HCT116 (cell line): ENCODE results near the gene HCAR1.
A peak's percentile ranks its signal among the peaks of the same experiment; 100 is the strongest.

ENCODE experiments used
- EZH2 ChIP-seq: fragments of 200-600 bp; sonication (generic); IDR thresholded peaks from 2 replicates; pipeline ENCODE4 v1.6.1; 2017; ENCODE audit warnings: antibody characterized with exemption, mixed run types
- POLR2A ChIP-seq: IDR thresholded peaks from 2 replicates; pipeline ENCODE4 v1.7.0; 2011; ENCODE audit warnings: borderline replicate concordance; ENCODE audit not compliant: insufficient read depth, insufficient read length; ENCODE audit errors: extremely low read depth
- POLR2AphosphoS5 ChIP-seq: IDR thresholded peaks from 2 replicates; pipeline ENCODE4 v1.6.1; 2011; ENCODE audit warnings: mild to moderate bottlenecking, low read depth, low read length, moderate library complexity
- YY1 ChIP-seq: IDR thresholded peaks from 2 replicates; pipeline ENCODE4 v1.6.1; 2011; ENCODE audit warnings: low read length, low read depth, moderate library complexity, mild to moderate bottlenecking; ENCODE audit not compliant: insufficient replicate concordance; ENCODE audit errors: extremely low read depth
- ZNF274 ChIP-seq: fragments of 200-500 bp; sonication (Bioruptor generic); IDR thresholded peaks from 2 replicates; pipeline ENCODE4 v1.6.1; 2014; ENCODE audit warnings: mild to moderate bottlenecking, low read depth, low read length, inconsistent platforms
- TF ChIP-seq, protein P1 (sequence below), 3 experiments: fragments of 200-600 bp in 1 of 3; sonication (generic) in 1 of 3; IDR thresholded peaks in 2 of 3; conservative IDR thresholded peaks in 1 of 3; 2 replicates each; pipeline ENCODE4 v1.5.1; 2012 to 2017; ENCODE audit warnings: low read depth in 2 of 3, low read length in 2 of 3, antibody characterized with exemption in 1 of 3, borderline replicate concordance in 1 of 3, control low read depth in 1 of 3, mild to moderate bottlenecking in 1 of 3, mixed read lengths in 1 of 3, mixed run types in 1 of 3, moderate library complexity in 1 of 3; ENCODE audit not compliant: insufficient read depth in 1 of 3

DNA sequence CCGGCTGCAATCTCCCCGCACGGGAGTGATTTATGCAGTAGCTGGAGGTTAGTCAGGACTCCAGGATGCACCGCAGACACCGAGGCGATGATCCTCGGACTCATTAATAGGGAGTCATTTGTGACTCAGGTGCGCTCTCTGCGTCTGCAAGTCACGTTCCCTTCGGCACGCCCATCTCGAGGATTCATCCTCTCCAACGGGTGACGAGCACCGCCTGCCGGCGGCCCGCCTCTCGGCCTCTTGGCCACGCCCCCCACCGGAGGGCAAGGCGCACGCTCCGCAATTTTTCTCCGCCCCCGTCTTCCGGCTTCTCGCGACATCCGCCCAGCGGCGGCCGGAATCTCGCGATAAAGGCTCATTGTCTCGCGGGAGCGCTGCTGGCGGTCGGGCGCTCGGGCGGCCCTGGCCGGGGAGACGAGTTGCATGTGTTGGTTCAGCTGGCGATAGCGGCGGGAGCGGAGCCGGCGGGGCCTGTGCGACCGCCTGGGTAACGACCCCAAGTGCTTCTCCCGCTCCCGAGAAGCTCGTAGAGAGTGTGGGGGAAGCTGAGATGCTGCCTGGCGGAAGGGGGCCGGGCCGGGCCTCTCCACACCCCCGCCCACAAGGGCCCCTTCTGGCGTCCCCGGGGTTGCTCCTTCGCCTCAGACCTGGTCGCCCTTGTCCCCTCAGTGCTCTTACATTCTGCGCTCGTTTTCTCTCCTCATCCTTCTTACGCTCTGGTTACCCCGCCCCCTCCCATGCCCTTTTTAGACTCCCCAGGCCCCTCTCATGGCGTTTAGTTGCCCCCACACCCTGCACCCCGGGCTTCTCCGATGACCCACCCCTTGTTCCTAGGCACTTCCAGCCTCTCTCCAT is 22.0 kb upstream of the HCAR1 start, which contains the start of gene DENR:
- TF ChIP-seq EZH2 (no peak), ZNF274 (no peak), POLR2A (peak; percentile 85), YY1 (peak; percentile 78), POLR2AphosphoS5 (peak; percentile 96)
- TF ChIP-seq, protein P1, sequence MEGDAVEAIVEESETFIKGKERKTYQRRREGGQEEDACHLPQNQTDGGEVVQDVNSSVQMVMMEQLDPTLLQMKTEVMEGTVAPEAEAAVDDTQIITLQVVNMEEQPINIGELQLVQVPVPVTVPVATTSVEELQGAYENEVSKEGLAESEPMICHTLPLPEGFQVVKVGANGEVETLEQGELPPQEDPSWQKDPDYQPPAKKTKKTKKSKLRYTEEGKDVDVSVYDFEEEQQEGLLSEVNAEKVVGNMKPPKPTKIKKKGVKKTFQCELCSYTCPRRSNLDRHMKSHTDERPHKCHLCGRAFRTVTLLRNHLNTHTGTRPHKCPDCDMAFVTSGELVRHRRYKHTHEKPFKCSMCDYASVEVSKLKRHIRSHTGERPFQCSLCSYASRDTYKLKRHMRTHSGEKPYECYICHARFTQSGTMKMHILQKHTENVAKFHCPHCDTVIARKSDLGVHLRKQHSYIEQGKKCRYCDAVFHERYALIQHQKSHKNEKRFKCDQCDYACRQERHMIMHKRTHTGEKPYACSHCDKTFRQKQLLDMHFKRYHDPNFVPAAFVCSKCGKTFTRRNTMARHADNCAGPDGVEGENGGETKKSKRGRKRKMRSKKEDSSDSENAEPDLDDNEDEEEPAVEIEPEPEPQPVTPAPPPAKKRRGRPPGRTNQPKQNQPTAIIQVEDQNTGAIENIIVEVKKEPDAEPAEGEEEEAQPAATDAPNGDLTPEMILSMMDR (IDR thresholded peaks at IDR 0.05 in 2 of 3, conservative IDR thresholded peaks at IDR 0.05 in 1 of 3; ENCODE audit: borderline replicate concordance in 1 of 3, insufficient read depth in 1 of 3, low read depth in 2 of 3, low read length in 2 of 3) = peak; percentile 48 to 91 (median 70)
